ENCODE results near the gene DAPK2.

DAPK2 gene

GRCh38 chr15:63877713-63878271 lies 168.5 kb downstream of the DAPK2 start:
- Histone ChIP-seq H3K4me2 (ENCODE audit: low read depth, low read length) (no peak overlapping the region), H3K9ac (ENCODE audit: low read length) (no peak overlapping the region), H4K20me1 (ENCODE audit: insufficient read depth, low read length) (no peaks in the 10 kb centered on the region), H3K27me3 (replicated peaks; ENCODE audit: insufficient read depth, low read length) (no peaks in the 10 kb centered on the region), H3F3A (ENCODE audit: insufficient read depth, low read length) (no peaks in the 10 kb centered on the region; the same call in 1 of the 2 replicates), H3K9me2 (replicated peaks; ENCODE audit: insufficient read depth, low read length) (no peaks in the 10 kb centered on the region), H2AFZ (ENCODE audit: low read length) (no peak overlapping the region), H3K36me3 (replicated peaks; ENCODE audit: insufficient read depth, low read length) (no peaks in the 10 kb centered on the region), H3K9me3 (replicated peaks; ENCODE audit: insufficient read depth, low read length) (no peaks in the 10 kb centered on the region), H3K4me3 (ENCODE audit: low read length) (no peak overlapping the region), H3K27ac (ENCODE audit: low read length) (no peak overlapping the region), H3K4me1 (ENCODE audit: low read length) (peaks cover 5% of the 10 kb centered on the region; the same call in 1 of the 2 replicates), H3K79me2 (ENCODE audit: low read length) (no peaks in the 10 kb centered on the region)
- no peak for TF ChIP-seq CTCF (IDR thresholded peaks at IDR 0.05; ENCODE audit: low read length)
- no peak for TF ChIP-seq EZH2phosphoT487 (IDR thresholded peaks at IDR 0.05; ENCODE audit: low read length)
- no peak for TF ChIP-seq EZH2 (optimal IDR thresholded peaks at IDR 0.05; ENCODE audit: low read depth, low read length)
- peak; percentile 24 for DNase-seq

DNA sequence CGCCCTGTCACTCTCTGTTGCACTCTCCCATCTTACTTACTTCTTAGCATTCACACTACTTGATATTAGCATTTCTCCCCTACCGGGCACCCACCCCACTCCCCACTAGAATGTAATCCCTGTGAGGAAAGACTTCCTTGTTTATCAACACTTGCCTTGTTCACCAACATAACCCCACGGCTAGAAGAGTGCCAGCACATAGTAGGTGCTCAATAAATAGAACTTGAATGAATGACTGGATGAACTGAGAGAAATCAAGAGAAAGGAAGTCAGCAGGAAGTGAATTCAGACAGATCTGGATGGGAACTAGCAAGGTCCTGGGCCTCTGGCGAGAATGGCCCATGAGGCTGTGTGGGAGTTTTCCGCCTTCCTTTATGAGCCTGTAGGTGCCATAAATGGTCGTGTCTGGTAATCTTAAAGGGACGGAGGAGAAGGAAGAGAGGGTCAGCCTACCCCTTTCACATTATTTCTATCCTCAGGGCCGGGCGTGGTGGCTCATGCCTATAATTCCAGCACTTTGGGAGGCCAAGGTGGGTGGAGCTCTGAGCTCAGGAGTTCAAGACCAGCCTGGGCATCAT lies 170.1 kb downstream of the DAPK2 start:
- no peak overlapping the region for H3K4me3 ChIP-seq (ENCODE audit: low read length)
- H3K27ac ChIP-seq (ENCODE audit: low read length): no peak overlapping the region

DNA sequence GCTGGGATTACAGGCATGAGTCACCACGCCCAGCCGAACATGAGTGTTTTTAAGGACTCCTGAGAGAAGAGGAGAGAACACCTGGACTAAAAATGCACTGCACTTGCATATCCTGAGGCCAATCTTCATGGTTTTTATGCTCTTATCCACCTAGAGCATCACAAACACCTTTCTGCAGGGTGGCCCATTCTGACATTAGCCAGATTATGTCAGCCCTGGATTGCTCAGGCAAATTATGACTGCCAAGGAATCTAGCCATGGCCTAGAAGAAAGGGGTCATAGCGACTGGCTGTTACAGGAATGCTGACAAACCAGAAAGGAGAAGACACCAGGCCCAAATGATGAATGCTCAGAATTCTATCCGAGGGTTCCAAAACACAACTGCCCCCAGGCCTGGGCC lies 171.7 kb downstream of the DAPK2 start:
- Histone ChIP-seq H3K9me2 (replicated peaks; ENCODE audit: insufficient read depth, low read length) (no peaks in the 10 kb centered on the region), H3K4me2 (ENCODE audit: low read depth, low read length) (no peak overlapping the region), H2AFZ (ENCODE audit: low read length) (no peak overlapping the region), H3K79me2 (ENCODE audit: low read length) (no peaks in the 10 kb centered on the region), H3F3A (ENCODE audit: insufficient read depth, low read length) (no peaks in the 10 kb centered on the region; the same call in 1 of the 2 replicates), H3K9ac (ENCODE audit: low read length) (no peak overlapping the region), H3K4me1 (ENCODE audit: low read length) (peaks cover 5% of the 10 kb centered on the region; the same call in 1 of the 2 replicates), H3K36me3 (replicated peaks; ENCODE audit: insufficient read depth, low read length) (no peaks in the 10 kb centered on the region), H3K9me3 (replicated peaks; ENCODE audit: insufficient read depth, low read length) (no peaks in the 10 kb centered on the region), H3K27me3 (replicated peaks; ENCODE audit: insufficient read depth, low read length) (no peaks in the 10 kb centered on the region), H3K4me3 (ENCODE audit: low read length) (no peak overlapping the region), H4K20me1 (ENCODE audit: insufficient read depth, low read length) (no peaks in the 10 kb centered on the region), H3K27ac (ENCODE audit: low read length) (no peak overlapping the region)
- no peak for DNase-seq
- TF ChIP-seq EZH2phosphoT487 (IDR thresholded peaks at IDR 0.05; ENCODE audit: low read length): no peak
- no peak for TF ChIP-seq EZH2 (optimal IDR thresholded peaks at IDR 0.05; ENCODE audit: low read depth, low read length)
- no peak for TF ChIP-seq CTCF (IDR thresholded peaks at IDR 0.05; ENCODE audit: low read length)

More for the DNA sequence above, 170.1 kb downstream of the DAPK2 start:
- no peak overlapping the region for H3K4me2 ChIP-seq (ENCODE audit: low read depth, low read length)
- H3K36me3 ChIP-seq (replicated peaks; ENCODE audit: insufficient read depth, low read length): no peaks in the 10 kb centered on the region
- no peaks in the 10 kb centered on the region for H3K9me3 ChIP-seq (replicated peaks; ENCODE audit: insufficient read depth, low read length)
- no peaks in the 10 kb centered on the region for H4K20me1 ChIP-seq (ENCODE audit: insufficient read depth, low read length)
- no peak for DNase-seq
- H3K9ac ChIP-seq (ENCODE audit: low read length): no peak overlapping the region
- H3K4me1 ChIP-seq (ENCODE audit: low read length): peaks cover 5% of the 10 kb centered on the region; the same call in 1 of the 2 replicates
- TF ChIP-seq EZH2phosphoT487 (IDR thresholded peaks at IDR 0.05; ENCODE audit: low read length): no peak
- no peak for TF ChIP-seq CTCF (IDR thresholded peaks at IDR 0.05; ENCODE audit: low read length)
- no peak for TF ChIP-seq EZH2 (optimal IDR thresholded peaks at IDR 0.05; ENCODE audit: low read depth, low read length)
- no peaks in the 10 kb centered on the region for H3K27me3 ChIP-seq (replicated peaks; ENCODE audit: insufficient read depth, low read length)
- no peaks in the 10 kb centered on the region for H3K9me2 ChIP-seq (replicated peaks; ENCODE audit: insufficient read depth, low read length)
- H2AFZ ChIP-seq (ENCODE audit: low read length): no peak overlapping the region
- no peaks in the 10 kb centered on the region for H3K79me2 ChIP-seq (ENCODE audit: low read length)
- H3F3A ChIP-seq (ENCODE audit: insufficient read depth, low read length): no peaks in the 10 kb centered on the region; the same call in 1 of the 2 replicates
